ENCODE data around the gene MALSU1.

GRCh38 chr7:23356726-23357125 is 57.6 kb downstream of the MALSU1 start:
- TF ChIP-seq CTCF (IDR thresholded peaks at IDR 0.05; ENCODE audit: poor library complexity) (no peak), EZH2phosphoT487 (IDR thresholded peaks at IDR 0.05; ENCODE audit: low read depth, severe bottlenecking, unreplicated experiment) (no peak), EZH2 (IDR thresholded peaks at IDR 0.05; ENCODE audit: borderline replicate concordance) (no peak)

Measured in hepatocyte (in vitro differentiated cells).